GM18858 (cell line): Measurements from ENCODE around the gene SH3GL3.

Source experiments
- ATAC-seq: cut with Tn5 transposase; IDR thresholded peaks from one replicate; pipeline ENCODE4 v1.9.1; 2021; ENCODE audit not compliant: unreplicated experiment

The SH3GL3 gene

GRCh38 chr15:83499476-83499875, 52.3 kb downstream of the SH3GL3 start:
- ATAC-seq = no peak

DNA sequence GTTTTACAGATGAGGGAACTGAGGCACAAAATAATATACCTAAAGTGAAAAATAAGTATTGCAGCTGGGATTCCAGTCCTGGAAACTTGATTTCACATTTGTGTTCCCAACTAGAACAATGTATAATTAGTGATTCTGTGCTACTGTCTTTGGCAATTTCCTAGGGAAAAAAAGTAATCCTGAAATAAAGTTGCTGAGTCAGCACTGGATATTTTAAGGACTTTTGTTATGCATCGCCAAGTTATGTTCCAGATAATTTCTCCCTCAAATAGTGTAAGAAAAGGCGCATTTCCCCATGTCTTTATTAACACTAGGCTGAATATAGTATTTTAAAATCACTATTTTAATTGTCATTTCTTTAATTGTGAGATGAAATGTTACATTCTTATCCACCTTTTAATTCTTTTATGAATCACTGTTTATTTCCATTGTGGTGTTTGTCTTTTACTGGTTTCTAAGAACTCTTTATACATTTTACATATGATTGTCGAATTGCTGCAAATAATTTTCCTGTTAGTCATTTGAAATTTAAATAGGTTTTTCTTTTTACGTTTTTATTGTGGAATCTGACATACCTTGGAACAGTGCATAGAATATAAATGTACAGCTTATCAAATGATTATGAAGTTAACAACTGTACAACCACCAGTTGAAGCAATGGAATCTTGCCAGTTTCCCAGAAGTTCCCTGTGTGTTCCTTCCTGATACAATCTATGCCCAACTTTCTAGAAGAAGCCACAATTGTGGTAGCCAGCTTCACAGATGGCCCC, 56.6 kb downstream of the SH3GL3 start:
- no peak for ATAC-seq

GRCh38 chr15:83504365-83504764, 57.2 kb downstream of the SH3GL3 start:
- no peak for ATAC-seq

- ATAC-seq = no peak
These were observed 62.9 kb downstream of the SH3GL3 start for GRCh38 chr15:83510001-83510400.

GRCh38 chr15:83512459-83512858, 65.3 kb downstream of the SH3GL3 start:
- ATAC-seq = no peak

- ATAC-seq = no peak
These were observed 67.4 kb downstream of the SH3GL3 start for GRCh38 chr15:83514584-83514983.

DNA sequence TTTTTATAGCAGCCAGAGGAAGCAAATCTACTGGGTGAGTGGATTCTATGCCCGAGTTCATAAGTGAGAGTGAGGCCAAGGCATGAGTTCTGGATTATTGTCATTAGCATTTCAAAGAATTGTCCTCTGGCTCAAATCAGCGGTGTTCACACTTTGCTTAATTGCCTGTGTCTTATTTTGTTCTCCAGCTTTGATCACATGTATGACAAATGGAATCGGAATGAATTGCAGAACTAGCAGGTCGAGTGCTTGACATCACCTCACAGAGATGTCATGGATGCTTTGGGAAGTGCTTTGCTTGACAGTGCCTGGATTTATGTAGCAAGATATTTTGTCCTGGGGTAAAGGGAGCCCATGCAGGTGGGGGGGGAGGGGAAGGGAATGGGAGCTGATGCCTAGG, 68.0 kb downstream of the SH3GL3 start:
- ATAC-seq = no peak

- ATAC-seq = no peak
These were observed 69.8 kb downstream of the SH3GL3 start for GRCh38 chr15:83516935-83517334.

DNA sequence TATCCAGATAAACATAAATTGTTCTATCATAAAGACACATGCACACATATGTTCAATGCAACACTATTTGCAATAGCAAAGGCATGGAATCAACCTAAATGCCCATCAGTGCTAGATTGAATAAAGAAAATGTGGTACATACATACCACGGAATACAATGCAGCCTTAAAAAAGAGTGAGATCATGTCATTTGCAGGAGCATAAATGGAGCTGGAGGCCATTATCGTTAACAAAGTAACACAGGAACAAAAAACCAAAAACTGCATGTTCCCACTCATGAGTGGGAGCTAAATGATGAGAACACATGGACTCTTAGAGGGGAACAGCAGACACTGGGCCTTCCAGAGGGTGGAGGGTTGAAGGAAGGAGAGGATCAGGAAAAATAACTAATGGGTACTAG, 79.2 kb downstream of the SH3GL3 start:
- no peak for ATAC-seq

DNA sequence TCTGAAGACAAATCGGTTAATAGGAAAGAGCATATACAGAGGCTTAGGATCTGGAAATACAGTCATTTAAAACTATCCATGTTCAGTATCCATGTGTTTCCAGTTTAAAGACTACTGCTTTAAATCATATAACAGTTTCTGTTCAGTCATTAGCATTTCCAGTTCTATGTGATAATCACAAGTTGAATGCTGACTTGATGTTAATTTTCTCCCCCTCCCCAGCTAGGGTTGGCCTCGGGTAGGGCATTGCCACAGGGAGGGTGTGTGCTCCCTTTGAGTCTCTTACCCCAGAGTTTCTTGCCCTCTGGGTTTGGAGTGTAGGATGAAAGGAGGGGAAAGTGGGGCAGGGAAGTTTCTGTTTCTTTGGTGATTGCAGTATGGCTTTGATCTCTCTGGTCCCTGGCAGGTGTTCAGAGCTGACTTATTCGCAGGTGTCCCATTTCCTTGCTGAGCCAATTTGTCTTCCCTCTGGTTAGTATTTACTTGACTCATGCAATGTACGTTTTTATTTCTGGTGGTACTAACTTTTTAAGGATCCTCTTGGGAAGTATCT, 86.3 kb downstream of the SH3GL3 start:
- ATAC-seq = no peak

- no peak for ATAC-seq
These were observed 90.5 kb downstream of the SH3GL3 start for GRCh38 chr15:83537606-83538005.

GRCh38 chr15:83538682-83539081, 91.5 kb downstream of the SH3GL3 start:
- no peak for ATAC-seq

GRCh38 chr15:83545804-83546511, 98.8 kb downstream of the SH3GL3 start:
- no peak for ATAC-seq

GRCh38 chr15:83546512-83546888, 99.4 kb downstream of the SH3GL3 start:
- ATAC-seq = no peak

DNA sequence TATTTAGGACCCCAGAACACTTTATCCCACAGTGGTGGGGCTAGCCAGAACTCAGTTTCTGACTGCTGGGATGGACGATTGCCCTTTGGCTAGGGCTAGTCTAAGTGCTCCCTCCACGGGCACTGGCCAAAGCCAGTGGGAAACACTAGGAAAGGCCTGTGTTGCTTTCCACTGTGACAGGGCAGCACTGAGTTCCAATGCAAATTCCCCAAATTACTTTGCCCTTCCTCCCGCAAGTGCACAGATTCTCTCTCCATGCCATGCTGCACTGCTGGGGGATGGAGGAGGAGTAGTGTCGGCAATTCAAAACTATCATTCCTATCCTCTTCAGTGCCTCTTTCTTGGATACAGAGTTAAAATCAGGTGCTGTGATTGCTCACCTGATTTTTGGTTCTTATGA, 100.0 kb downstream of the SH3GL3 start:
- ATAC-seq = no peak

GRCh38 chr15:83549623-83550022, 102.5 kb downstream of the SH3GL3 start:
- ATAC-seq = no peak

DNA sequence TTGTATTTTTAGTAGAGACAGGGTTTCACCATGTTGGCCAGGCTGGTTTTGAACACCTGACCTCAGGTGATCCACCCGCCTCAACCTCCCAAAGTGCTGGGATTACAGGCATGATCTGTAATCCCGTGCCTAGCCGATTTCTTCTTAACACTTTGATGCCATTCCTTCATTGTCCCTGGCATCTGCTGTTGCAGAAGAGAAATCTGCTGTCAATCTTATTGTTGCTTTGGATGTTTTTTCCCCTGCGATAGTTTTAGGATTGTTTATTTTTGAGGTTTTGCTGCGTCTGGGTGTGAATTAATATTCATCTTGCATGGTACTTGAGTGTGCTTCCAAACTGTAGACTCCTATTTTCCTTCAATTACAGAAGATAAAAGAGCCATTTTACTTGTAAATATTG, 107.4 kb downstream of the SH3GL3 start:
- no peak for ATAC-seq

DNA sequence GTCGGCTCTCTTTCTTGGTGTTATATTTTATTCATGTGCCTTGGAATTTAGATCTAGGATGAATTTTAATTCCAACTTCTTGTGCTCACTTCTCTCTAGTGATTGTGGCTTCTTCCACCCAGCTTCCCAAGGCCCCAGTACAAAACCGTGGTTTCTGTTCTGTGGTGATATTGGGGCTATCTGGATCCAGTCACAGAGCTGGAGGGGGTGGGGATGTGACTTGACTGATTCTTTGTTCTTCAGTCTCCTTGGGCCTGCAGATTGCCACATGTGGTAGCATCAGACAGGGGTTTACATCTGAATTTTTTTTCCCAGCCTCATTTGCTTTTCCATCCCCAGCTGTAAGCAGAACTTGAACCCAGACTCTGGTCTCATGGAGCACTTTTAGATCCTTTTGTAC, 108.2 kb downstream of the SH3GL3 start:
- ATAC-seq = no peak

- ATAC-seq = no peak
These were observed 108.9 kb downstream of the SH3GL3 start for GRCh38 chr15:83556068-83556467.

- no peak for ATAC-seq
These were observed 109.6 kb downstream of the SH3GL3 start for GRCh38 chr15:83556754-83557153.

DNA sequence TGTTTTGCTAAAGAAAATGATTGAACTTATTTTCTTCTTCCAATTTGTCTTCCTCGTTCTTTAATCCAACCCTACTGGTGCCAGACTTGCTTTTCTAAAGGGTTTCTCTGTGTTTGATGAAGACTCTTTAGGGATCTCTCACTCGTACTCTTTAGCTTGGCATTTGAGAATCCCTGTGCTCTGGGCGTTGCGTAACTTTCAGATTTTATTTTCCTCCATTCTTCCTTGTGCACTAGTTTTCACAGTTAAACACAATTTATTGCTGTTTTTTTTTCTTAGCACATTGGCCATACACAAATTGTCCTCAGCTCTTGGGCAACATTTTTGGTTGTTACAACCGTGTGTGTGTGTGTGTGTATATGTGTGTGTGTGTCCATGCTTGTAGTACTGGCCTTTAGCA, 111.0 kb downstream of the SH3GL3 start:
- no peak for ATAC-seq

DNA sequence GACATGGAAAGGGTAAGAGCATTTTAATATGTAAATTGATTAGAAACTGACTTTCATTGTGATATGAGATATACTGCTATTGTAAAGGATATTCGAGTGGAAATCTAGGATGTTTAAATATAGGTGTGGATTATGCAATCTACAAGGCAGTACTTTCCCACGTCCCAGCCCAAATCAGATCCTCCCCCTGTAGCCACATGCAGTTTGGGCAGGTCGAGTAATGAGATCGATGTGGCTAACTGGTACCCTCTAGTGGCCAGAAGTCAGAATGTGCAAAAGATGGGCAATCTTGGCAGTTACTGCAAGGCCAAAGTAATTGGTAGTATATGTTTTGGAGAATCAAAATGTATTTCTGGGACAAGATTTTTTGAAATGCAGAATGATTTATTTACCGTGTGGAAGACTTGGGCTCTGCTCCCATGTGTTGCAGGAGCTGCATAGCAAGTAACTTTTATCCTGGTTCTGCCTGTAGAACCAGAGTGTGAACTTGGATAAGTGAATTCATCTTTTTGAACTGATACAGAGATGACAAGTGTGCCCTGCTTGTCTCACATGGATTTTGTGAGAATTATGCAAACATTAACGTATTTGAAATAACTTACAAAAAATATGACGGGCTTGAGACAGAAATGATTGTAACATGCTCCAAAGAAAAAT, 112.3 kb downstream of the SH3GL3 start:
- ATAC-seq = peak; percentile 53
